DND-41 (cell line): ENCODE data around the gene CEACAM5.

Source experiments
- CTCF ChIP-seq: IDR thresholded peaks from 2 replicates; pipeline ENCODE4 v1.5.1; 2012; ENCODE audit warnings: borderline replicate concordance, low read length, moderate library complexity, mild to moderate bottlenecking; ENCODE audit not compliant: poor library complexity, severe bottlenecking; ENCODE audit errors: extremely low read depth
- EZH2 ChIP-seq: IDR thresholded peaks from 3 replicates; pipeline ENCODE4 v1.6.1; 2012; ENCODE audit warnings: borderline replicate concordance, low read depth, mild to moderate bottlenecking, moderate library complexity, low read length, inconsistent platforms; ENCODE audit not compliant: severe bottlenecking

GRCh38 chr19:41734156-41734555, 25.7 kb downstream of the CEACAM5 start:
- TF ChIP-seq CTCF = no peak
- TF ChIP-seq EZH2 = no peak
